M059J (cell line): ENCODE results near the gene TRMT61A. TPM values are rescaled to one million over a fixed set of nuclear protein-coding genes. Genes with fewer than 3 reads are reported as not detected.
"Not testable (repeated sequence)": the region's sequence is repeated elsewhere in the genome, so short reads cannot be mapped to it uniquely, and the experiment has no call there.

Experiments
- DNase-seq: peaks from one replicate; pipeline ENCODE4 v3.0.0-alpha.2; 2012; ENCODE audit warnings: low read depth
- total RNA-seq: library from RNA; depleted of rRNA; stranded (reverse); fragments of >200 nt; shearing (Covaris generic); gene quantifications from 2 replicates; pipeline ENCODE4 v1.2.3, GENCODE V29; 2014

Gene TRMT61A
- total RNA-seq, 1 experiment from 2014 or later: 8.1 TPM

DNA sequence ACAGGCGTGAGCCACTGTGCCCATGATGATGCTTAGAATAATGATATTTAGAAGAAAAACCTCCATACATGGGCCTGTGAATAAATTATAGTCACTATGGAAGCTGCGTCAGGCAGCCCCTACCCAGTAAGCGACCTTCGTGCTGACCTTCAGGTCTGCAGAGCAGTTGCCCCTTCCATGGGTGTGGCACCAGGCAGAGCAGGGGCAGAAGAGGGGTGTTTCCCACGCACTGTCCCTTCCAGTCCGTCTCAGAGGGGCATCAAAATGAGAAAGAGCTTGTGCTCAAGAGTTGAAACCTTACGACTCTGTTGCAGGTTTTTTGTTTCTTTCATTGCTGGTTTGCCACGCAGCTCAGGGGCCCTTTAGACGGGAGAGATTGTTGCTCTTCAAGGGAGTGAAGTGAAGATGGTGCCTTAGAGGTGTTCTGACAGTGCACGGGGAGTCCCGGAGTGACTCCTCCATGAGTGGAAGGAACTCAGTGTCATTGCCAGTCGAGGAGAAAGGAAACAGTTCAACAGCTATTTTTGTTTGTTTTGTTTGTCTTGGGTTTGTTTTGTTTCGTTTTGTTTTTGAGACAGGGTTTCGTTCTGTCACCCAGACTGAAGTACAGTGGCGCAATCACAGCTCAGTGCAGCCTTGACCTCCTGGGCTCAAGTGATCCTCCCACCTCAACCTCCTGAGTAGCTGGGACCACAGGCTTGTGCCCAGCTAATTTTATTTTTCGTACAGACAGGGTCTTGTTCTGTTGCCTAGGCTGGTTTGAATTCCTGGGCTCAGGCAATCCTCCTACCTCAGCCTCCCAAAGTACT lies 20.3 kb upstream of the TRMT61A start:
- no peak for DNase-seq

DNA sequence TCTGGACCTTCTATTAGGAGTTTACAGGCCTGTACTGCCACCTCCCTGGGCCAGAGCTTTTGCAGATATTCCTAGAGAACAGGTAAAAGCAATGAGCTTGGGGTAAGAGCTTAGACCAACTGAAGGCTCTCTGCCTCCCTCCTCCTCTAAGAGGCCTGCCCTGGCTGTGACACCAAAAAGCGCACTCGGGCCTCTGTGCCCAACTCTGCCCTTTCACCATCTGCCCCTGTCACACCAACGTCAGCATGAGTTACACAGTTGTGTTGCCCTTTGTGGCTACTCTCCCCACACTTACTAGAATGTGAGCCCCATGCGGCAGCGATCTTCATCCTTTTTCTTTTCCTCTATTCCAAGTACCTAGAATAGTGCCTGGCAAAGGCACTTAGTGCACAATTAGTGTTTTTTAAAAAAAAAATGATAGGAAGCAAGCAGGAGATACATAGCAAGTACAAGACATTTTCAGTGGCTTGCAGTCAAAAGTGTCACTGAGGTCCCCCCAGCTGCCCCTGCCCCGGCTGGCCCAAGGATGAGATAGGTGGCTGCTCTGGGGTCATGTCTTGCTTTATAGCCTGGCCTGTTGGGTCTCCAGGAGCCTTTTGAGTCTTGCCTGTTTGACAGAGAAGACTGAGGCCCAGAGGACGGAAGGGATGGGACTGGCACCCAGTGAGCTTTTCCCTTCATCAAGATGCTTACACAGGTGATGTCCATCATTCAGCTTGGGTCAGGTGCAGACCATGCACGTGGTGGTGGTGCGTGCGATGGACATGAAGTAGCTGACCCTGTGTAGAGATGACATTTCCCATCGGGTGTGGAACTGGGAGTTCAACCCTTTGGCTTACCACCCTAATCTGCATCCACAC lies 18.9 kb upstream of the TRMT61A start:
- no peak for DNase-seq

GRCh38 chr14:103510724-103511693 lies 18.0 kb upstream of the TRMT61A start:
- no peak for DNase-seq

DNA sequence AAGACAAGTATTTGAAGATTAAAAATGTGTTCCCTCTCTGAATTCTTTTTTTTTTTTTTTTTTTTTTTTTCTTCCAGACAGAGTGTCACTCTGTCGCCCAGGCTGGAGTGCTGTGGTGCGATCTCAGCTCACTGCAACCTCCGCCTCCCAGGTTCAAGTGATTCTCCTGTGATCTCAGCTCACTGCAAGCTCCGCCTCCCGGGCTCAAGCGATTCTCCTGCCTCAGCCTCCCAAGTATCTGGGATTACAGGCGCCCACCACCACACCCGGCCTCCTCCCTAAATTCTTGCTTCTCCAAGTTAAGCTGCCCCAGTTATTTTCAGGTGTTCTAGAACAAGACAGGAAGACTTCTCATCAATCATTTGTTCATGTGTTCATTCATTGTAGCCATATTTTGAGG lies 16.8 kb upstream of the TRMT61A start:
- DNase-seq: not testable (repeated sequence)

DNA sequence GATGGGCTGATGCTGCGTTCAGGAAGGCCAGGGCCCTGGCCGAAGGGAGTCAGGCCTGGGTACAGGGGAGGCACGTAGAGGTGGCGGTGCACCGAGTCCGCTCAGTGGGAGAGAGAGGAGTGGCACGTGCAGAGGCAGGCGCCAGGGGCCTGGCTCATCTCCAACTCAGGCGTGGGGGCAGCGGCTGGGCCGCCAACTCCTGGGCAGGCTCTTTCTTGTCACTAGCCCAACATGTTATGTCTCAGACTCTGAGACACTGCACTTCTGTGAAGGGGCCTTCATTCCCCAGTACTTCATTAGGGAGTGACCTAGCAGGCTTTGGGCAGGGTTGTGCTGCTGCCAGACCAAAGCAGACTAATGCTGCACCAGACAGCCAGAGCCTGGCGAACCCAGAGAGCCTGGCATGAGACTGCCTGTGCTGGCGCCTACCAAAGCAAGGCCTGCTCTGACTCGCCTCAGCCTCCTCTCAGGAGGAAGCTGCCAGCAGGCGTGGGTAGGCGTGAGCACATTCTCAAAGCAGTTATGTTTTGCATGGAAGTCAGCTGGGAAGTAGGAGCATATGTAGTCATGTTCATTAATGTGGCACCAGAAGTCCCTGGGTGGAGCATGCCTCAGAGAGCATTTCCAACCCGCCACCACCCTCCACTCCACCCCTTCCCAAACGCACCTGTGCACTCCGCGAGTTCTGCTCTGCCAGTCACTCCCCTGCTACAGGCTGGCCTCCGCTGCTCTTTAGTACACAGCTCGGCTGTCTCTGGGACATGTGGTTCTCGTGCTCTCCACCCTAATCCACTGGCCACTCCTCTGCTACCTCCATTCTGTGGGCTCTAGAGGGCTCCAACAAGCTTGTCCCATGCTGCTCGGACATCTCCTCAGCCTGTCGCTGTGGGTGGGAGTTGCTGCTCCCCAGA lies 16.0 kb upstream of the TRMT61A start:
- DNase-seq: peak; percentile 71

GRCh38 chr14:103514596-103515421 lies 14.2 kb upstream of the TRMT61A start:
- DNase-seq: no peak

DNA sequence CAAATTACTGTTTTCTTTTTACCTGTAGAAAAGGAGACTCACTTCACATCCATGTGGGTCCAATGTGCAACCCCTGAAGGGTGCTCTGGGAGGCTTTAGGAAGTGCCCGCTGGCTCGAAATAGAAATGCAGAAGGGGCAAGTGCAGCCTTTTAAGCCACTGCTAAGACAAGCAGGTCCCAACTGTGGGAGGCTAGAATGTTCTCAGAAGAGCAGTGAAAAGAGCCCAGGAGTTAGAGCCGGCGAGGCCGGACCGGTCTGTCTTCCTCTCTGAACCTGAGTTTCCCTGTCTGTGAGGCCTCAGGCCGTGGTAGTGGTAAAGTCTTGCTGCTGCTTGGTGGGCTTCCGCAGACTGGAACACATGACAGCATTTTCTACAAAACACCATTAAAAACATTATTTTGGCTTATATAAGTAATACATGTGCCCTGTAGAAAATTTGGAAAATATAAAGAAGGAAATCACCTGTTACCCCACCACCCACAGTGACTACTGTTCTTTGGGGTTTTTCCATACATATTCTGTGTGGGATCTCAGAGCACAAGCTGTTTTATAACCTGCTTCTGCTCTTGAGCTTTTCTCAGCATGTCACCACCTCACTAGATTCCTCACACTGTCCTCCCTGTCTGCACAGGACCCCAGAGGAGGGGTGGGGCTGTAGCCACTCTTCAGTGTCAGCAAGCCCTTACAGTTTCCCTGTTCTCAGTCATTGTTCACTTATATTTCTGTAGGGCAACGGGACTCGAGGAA lies 12.4 kb upstream of the TRMT61A start:
- DNase-seq: no peak

- no peak for DNase-seq
Observed at GRCh38 chr14:103517174-103517566, 11.8 kb upstream of the TRMT61A start.

DNA sequence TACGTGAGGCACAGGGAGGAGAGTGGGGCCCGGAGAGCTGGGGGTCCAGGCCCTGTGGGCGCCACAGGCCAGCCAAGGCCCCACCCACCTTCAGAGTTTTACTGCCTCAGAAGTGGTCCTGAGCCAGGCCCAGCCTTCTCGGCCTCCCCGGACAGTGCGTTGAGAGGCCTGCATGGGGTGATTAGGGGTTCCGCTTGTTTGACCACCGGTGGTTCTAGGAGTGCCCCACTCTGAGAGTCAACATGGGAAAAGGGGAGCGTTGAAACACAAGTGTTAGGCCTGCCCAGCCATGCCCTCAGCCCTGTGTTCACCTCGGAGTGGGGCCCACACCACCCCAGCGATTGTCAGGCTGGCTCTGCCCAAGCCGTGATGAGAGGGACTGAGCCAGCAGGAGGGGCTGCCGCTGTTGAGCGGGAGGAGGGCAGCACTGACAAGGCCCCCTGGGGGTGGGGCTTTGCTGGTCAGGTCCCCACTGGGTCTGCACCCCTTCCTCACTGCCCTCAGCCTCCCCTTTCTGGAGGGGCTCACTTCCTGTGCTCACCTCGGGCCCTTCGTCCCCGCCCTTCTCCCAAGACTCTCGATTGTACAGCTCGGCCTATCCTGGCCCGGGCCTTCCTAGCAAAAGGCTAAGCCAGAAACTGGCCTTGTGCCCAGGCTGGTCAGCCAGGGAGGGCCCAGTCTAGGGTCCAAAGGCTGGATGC lies 11.1 kb upstream of the TRMT61A start:
- no peak for DNase-seq

DNA sequence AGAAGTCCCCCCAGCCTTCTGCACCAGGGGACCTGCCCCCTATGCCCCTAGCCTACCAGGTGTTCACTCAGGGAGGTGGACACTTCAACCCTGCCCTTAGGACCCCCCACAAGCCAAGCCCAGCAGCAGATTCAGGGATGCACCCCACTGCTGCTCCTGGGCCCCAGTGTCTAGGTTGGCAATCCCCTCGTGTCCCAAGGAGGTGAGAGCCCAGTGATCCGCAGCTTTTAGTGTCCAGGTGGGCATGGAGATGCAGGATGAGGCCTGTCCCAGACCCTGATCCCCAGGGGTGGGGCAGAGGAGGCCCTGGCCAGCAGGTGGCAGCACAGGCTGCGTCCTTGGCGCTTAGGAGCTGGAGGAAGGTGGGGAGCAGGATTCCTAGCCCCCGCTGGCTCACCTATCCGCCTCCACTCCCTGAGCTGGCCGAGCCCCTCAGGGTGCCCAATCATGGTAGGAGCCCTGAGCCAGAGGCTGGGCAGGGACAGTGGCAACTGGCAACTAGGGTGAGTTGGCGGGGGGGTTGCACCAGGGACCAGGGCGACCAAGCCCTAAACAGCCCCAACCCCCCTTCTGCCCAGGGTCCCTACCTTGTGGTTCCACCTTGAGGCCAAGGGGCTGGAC lies 10.5 kb upstream of the TRMT61A start:
- DNase-seq: peak; percentile 50

DNA sequence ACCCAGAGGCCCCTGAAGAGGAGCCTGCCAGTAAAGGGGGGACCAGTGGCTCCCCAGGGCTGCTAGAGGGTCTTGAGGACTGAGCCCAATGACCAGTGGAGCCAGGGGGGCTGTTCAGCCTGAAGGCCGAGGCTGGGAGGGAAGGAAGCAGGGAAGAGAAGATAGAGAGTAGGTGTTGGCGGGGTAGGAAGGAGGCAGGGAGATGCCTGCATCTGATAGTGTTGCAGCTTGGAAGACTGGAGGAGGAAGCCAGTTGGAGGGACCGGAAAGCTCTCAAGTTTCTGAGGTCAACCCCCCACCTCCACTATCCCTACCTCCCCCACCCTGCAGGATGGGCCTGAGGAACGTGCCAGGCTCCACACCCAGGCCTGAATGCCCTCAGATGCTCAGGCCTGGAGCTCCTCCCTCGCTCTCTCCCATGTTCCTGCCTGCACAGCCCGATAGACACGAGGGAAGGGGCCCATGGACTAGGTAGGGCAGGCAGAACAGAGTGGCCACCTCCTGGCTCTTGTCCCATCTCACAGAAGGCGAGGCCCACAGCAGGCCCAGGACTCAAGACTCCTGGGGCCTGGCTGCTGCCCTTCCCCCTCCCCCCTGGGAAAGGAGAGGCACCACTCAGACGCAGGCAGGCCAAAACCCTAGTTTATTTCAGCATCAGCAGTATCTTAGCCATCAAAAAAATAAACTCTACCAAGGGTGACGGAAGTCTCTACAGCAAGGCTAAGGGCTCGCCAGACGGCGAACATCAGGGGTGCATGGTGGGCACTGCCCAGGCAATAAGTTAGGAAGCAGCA lies 9.8 kb upstream of the TRMT61A start:
- DNase-seq: peak; percentile 65

DNA sequence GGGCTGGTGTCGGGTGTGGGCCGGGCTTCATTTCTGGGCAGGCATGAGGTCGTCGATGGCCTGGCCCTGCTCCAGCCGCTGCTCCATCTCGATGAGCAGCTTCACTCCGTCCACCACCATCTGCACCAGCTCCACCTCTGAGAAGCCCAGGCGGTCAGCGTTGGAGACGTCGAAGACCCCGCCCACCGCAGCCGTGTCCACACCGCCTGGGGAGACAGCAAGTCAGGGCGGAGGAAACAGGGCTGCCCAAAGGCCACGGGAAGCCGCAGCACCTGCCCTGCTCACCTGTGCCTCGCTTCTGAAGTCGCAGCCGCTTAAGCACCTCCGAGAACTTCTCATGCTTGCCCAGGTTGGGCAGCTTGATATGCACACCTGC lies 9.2 kb upstream of the TRMT61A start:
- DNase-seq: no peak

GRCh38 chr14:103520269-103520656 lies 8.7 kb upstream of the TRMT61A start:
- DNase-seq: no peak

DNA sequence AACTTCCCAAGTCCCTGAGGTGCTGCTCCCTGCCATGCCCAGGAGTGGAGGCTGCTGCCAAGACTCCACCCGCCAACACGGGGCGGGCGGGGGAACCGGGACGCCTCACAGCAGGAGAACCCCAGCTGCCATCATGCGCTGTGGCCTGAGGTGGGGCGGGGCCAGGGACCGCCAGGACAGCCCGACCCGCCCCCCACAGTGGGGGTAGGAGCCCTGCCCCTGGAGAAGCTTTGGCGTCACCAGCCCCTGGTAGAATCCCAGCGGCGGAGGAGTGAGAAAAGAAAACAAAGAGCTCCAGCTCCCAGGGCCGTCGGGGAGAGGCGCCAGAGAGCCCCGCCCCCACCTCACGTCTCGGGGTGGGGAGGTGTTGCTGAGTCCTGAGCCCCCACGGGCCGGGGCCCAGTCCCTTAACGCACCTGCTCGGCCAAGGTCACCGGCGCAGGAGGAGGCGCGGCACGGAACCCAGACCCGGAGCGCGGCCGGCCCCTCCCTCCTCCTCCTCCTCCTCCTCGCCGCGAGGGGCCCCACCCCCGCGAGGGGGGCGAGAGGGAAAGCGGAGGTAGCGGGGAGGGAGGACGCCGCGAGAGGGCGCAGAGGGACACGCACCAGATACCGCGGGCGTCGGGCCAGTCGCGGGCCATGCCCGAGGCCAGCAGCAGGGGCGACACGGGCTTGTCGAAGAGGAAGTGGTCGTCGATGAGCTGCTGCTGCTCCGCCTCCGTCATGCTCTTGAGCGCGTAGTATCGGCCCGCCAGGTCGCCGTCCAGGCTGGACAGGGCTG lies 8.1 kb upstream of the TRMT61A start:
- DNase-seq: no peak

GRCh38 chr14:103521438-103521950 lies 7.5 kb upstream of the TRMT61A start:
- no peak for DNase-seq

GRCh38 chr14:103521951-103522563 lies 6.9 kb upstream of the TRMT61A start:
- DNase-seq: no peak
